Stimulated activated CD8-positive, alpha-beta memory T cell treated with anti-CD3 and anti-CD28 coated beads, Interleukin-2, amount 100 ng/mL, for 48 hours (primary cell): ENCODE data around the gene MTX3.

Experiments
- DNase-seq, 2 donors: peaks; one replicate each; pipeline ENCODE4 v3.0.0-alpha.2; 2020; ENCODE audit warnings: low read depth in 2 of 2

MTX3 gene

GRCh38 chr5:79934681-79935080 lies 56.4 kb downstream of the MTX3 start:
- DNase-seq, result no peak

GRCh38 chr5:79932510-79933504 lies 58.3 kb downstream of the MTX3 start:
- no peak for DNase-seq

- DNase-seq, result no peak
Measured at GRCh38 chr5:79931866-79932265, 59.2 kb downstream of the MTX3 start.

- DNase-seq, result no peak
Measured at GRCh38 chr5:79931409-79931808, 59.7 kb downstream of the MTX3 start.

- no peak for DNase-seq
Measured at GRCh38 chr5:79929095-79929494, 62.0 kb downstream of the MTX3 start.
